GM18505 (cell line): ENCODE measurements around the gene TUBB6.

Experiments used
- ATAC-seq: cut with Tn5 transposase; IDR thresholded peaks from one replicate; pipeline ENCODE4 v1.9.1; 2021; ENCODE audit not compliant: unreplicated experiment
- POLR2A ChIP-seq: IDR thresholded peaks from 4 replicates; pipeline ENCODE4 v1.6.1; 2011; ENCODE audit warnings: borderline replicate concordance; ENCODE audit not compliant: insufficient read depth, insufficient read length; ENCODE audit errors: extremely low read depth

Gene TUBB6

DNA sequence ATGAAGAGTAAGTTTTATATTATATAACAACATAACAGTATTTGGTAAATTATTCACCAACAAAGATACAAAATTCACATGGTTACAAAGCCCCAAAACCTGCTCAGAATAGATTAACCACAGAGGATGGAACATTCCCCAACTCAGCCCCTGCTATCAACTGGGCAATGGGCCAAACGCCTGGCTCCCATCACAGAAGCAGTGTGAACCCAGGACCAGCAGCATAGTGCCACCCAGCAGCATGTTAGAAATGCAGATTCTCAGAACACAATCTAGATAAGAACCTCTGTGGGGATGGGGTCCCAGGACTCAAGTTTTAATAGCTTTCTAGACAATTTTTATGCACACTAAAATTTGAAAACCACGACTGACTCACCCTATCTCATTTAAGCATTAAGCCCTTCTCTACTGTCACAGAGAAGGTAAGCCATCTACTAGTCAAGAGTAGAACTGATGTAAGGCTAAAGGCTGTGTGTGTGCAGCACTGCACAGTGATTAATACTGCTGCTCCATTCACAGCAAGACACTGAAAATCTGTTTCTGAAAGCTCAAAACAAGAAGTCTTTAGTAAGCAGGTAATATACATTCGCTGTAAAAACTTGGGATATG, 53.8 kb downstream of the TUBB6 start:
- TF ChIP-seq POLR2A = no peak
- ATAC-seq = no peak

DNA sequence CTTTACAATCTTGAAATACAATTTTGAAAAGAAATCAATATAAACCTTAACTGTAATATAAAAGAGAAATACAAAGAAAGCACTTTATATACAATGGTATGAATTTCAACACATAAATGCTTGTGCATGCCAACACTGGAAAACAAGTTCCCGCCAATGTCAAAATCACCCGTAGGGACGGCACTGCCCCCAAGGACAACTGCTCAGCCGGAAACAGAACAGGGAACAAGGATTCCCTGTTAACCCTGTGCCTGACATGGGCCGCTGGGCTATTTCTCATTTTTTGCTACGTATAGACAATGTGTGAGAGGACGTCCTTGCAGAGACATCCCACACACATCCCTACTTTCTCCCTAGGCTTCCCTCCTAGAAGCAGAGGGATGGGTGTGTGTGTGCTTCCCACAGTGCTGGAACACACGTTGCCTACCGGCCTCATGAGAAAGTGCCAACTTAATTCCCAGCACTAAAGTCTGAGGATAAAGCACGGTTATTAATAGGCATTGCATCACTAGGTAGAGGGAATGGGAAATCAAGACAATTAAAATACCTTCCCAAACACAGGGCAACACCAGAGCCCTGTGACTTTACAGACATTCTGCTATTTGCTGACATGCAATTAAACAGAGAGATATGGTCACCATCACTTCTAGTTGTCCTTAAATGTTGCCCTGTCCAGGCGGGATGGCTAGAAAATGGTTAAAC, 54.6 kb downstream of the TUBB6 start:
- TF ChIP-seq POLR2A = no peak

GRCh38 chr18:12366379-12366778, 58.3 kb downstream of the TUBB6 start:
- ATAC-seq = no peak

More for the DNA sequence above, 54.6 kb downstream of the TUBB6 start:
- no peak for ATAC-seq

DNA sequence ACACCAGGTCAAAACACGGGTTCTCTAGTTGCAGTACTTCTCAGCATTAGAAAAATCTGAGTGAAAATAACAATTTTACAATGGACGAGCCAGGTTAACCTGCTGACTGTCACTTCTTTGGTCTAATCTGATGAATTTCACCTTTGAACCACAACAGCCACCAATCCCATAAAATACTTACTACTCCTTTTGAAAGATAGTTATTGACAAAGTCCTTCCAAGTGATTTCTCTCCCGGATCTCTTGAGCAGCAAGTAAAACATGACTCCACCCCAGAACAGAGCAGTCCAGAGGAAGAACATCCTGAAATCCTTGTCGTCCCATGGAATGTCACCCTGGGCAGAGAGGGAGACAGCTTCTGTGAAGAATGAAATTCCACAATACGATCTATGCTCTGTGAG, 58.7 kb downstream of the TUBB6 start:
- no peak for ATAC-seq

More at GRCh38 chr18:12366379-12366778, 58.3 kb downstream of the TUBB6 start:
- no peak for TF ChIP-seq POLR2A

DNA sequence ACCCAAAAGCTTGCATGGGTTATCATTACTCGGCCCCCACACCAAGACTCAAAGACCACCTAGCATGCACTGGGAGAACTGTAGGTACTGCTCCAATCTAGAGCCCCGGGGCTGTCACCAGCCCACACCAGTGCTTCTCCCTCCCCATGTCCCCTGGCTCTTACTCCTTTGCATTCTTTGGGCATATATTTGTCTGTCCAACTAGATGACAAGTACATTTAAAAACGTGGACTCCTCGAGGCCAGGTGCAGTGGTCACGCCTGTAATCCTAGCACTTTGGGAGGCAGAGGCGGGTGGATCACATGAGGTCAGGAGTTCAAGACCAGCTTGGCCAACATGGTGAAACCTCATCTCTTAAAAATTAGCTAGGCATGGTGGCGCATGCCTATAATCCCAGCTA, 61.2 kb downstream of the TUBB6 start:
- no peak for ATAC-seq
- TF ChIP-seq POLR2A = no peak

More for the DNA sequence above, 58.7 kb downstream of the TUBB6 start:
- no peak for TF ChIP-seq POLR2A

DNA sequence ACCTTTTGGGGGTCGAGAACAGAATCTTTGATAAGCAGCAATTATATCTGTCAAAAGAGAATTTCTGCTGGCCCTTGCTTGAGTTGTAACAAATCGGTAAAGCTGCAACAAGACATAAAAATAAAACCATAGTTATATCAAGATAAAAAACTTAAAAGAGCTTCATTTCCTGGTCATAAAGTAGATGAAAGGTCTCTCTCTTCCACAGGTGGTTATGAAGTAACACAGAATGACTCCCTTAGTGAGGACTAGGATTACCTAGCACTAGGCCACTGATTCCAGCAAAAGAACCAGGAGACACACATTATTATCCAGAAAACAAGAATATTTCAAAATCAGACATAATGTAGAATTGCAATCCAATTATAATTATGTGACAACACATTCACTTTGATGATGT, 63.5 kb downstream of the TUBB6 start:
- TF ChIP-seq POLR2A = no peak
- ATAC-seq = no peak

- TF ChIP-seq POLR2A = no peak
- ATAC-seq = no peak
These were observed 64.4 kb downstream of the TUBB6 start for GRCh38 chr18:12372406-12372805.

GRCh38 chr18:12373116-12373770, 65.2 kb downstream of the TUBB6 start:
- ATAC-seq = no peak
- TF ChIP-seq POLR2A = no peak

DNA sequence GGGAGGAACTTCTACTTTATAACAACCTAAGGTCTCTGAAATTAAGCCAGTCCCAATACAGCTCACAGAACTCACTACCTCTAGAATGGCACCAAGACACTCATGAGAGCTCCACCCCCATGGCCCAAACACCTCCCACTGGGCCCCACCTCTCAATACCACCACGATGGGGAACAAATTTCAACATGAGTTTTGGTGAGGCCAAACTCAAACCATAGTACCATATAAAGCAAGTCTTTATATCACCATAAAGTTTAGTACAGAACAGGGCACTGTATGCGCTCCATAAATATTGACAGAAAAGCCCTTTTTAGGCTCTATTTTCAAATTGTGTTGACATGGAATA, 65.7 kb downstream of the TUBB6 start:
- ATAC-seq = no peak

DNA sequence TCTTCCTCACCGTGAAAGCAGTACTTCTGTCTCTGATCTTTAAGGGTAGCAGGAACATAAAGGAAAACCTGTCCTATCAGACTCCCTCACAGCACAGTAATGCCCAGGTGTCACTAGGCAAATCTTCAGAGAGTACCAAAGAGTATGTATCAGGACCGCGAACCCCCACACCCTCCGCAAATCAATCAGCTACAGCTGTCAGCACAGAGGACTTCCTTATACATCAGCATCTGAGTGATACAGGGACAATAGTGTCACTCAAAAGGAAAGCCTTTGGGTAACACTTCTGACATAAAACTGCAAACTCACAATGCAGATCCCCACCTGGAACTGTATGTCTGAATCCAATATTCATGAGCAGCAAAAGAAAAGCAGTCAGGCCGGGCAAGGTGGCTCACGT, 66.4 kb downstream of the TUBB6 start:
- no peak for ATAC-seq
- no peak for TF ChIP-seq POLR2A

More for the DNA sequence above, 65.7 kb downstream of the TUBB6 start:
- no peak for TF ChIP-seq POLR2A
